GM12878 (cell line): ENCODE results near the gene DPP4. TPM values are rescaled to one million over a fixed set of nuclear protein-coding genes. Genes with fewer than 3 reads are reported as not detected.

Experiments
- ATAC-seq: fragments of 200-7000 bp; cut with Tn5 transposase; 3 replicates; pipeline ENCODE4 v1.9.1; 2020; ENCODE audit warnings: mild to moderate bottlenecking, moderate library complexity
- BruUV-seq: library from RNA; stranded (reverse); fragments of 400-500 nt; replicated peaks from 2 replicates; lab custom pipeline; 2021; lab: Mats Ljungman, UMichigan
- CTCF ChIA-PET: fragments of 300-600 bp; sonication (Branson Sonifier 250); formaldehyde crosslinking; extraction: SDS; loops from one replicate; lab custom pipeline; 2021; ENCODE audit warnings: inconsistent platforms; lab: Yijun Ruan, JAX
- POLR2A ChIA-PET: fragments of 350-600 bp; formaldehyde crosslinking; extraction: SDS; loops from one replicate; lab custom pipeline; 2021; ENCODE audit warnings: inconsistent platforms; lab: Charles Lee
- RAD21 ChIA-PET: fragments of 300-600 bp; sonication (Branson Sonifier 250); formaldehyde crosslinking; loops from one replicate; lab custom pipeline; 2023; ENCODE audit warnings: antibody characterized with exemption; ENCODE audit not compliant: unreplicated experiment; lab: Charles Lee
- SMC1A ChIA-PET: fragments of 300-600 bp; sonication (Branson Sonifier 250); formaldehyde crosslinking; loops from one replicate; lab custom pipeline; 2023; ENCODE audit not compliant: unreplicated experiment, uncharacterized antibody; lab: Charles Lee
- DNase-seq: peaks from one replicate; pipeline ENCODE4 v3.0.0-alpha.2; 2011; ENCODE audit warnings: low read depth, low spot score
- FAIRE-seq: peaks from 3 replicates; lab custom pipeline; 2011; peaks lifted over from hg19 to GRCh38; lab: Jason Lieb, UNC
- H2AFZ ChIP-seq: 2 replicates; pipeline ENCODE4 v1.6.0; 2011; ENCODE audit warnings: low read depth, low read length, control low read depth; ENCODE audit not compliant: control insufficient read depth
- H3K27ac ChIP-seq: 2 replicates; pipeline ENCODE4 v1.5.1; 2011; ENCODE audit warnings: control low read depth; ENCODE audit not compliant: control insufficient read depth, insufficient read depth
- H3K27me3 ChIP-seq, 2 experiments: replicated peaks in 1 of 2; 2 replicates each; pipeline versions ENCODE4 v1.6.0 to v1.6.1; 2011; ENCODE audit warnings: low read length in 1 of 2; ENCODE audit not compliant: control insufficient read depth in 2 of 2, insufficient read depth in 2 of 2
- H3K36me3 ChIP-seq, 2 experiments: 2 replicates each; pipeline ENCODE4 v1.5.1; 2011; ENCODE audit warnings: low read length in 1 of 2; ENCODE audit not compliant: control insufficient read depth in 2 of 2, insufficient read depth in 2 of 2
- H3K4me1 ChIP-seq: 2 replicates; pipeline ENCODE4 v1.6.1; 2011; ENCODE audit warnings: mild to moderate bottlenecking, low read length, moderate library complexity, mixed read lengths; ENCODE audit not compliant: control insufficient read depth, insufficient read depth
- H3K4me2 ChIP-seq: 2 replicates; pipeline ENCODE4 v1.6.0; 2011; ENCODE audit warnings: control low read depth; ENCODE audit not compliant: control insufficient read depth, insufficient read depth
- H3K4me3 ChIP-seq: fragments of 200-600 bp; sonication (generic); 2 replicates; pipeline ENCODE4 v1.5.1; 2016
- H3K79me2 ChIP-seq: 2 replicates; pipeline ENCODE4 v1.6.0; 2011; ENCODE audit warnings: low read length; ENCODE audit not compliant: control insufficient read depth, insufficient read depth
- H3K9ac ChIP-seq: 2 replicates; pipeline ENCODE4 v1.8.0; 2011; ENCODE audit warnings: low read length, control low read depth, mixed read lengths; ENCODE audit not compliant: control insufficient read depth, insufficient read depth
- H3K9me3 ChIP-seq: replicated peaks from 3 replicates; pipeline ENCODE4 v1.5.1; 2011; ENCODE audit warnings: mild to moderate bottlenecking, low read length; ENCODE audit not compliant: control insufficient read depth, insufficient read depth
- H4K20me1 ChIP-seq: 2 replicates; pipeline ENCODE4 v1.6.0; 2011; ENCODE audit not compliant: control insufficient read depth, insufficient read depth
- EZH2 ChIP-seq: IDR thresholded peaks from 2 replicates; pipeline ENCODE4 v1.6.1; 2012; ENCODE audit warnings: low read depth, mild to moderate bottlenecking, control low read depth, inconsistent platforms, low read length, borderline replicate concordance; ENCODE audit not compliant: control insufficient read depth
- KDM1A ChIP-seq: fragments of 200-600 bp; sonication (generic); IDR thresholded peaks from 2 replicates; pipeline ENCODE4 v1.6.1; 2016; ENCODE audit warnings: borderline replicate concordance
- MYB ChIP-seq: fragments of 150-350 bp; IDR thresholded peaks from 2 replicates; pipeline ENCODE4 v1.6.1; 2014; ENCODE audit warnings: mild to moderate bottlenecking, low read depth, low read length, borderline replicate concordance
- NFYA ChIP-seq: IDR thresholded peaks from 2 replicates; pipeline ENCODE4 v1.6.1; 2011; ENCODE audit warnings: low read depth, mild to moderate bottlenecking, low read length, improper control_type of control experiment, borderline replicate concordance
- PAX5 ChIP-seq: IDR thresholded peaks from 2 replicates; pipeline ENCODE4 v1.6.1; 2011; ENCODE audit warnings: low read depth, low read length, borderline replicate concordance
- PAX8 ChIP-seq: fragments of 450-650 bp; IDR thresholded peaks from 2 replicates; pipeline ENCODE4 v1.6.1; 2017; ENCODE audit warnings: mild to moderate bottlenecking, moderate library complexity
- RBBP5 ChIP-seq: fragments of 200-600 bp; sonication (generic); conservative IDR thresholded peaks from 2 replicates; pipeline ENCODE4 v1.6.1; 2016
- RUNX3 ChIP-seq: IDR thresholded peaks from 2 replicates; pipeline ENCODE4 v1.6.1; 2012; ENCODE audit warnings: low read length, inconsistent platforms
- STAT3 ChIP-seq: IDR thresholded peaks from 2 replicates; pipeline ENCODE4 v1.6.1; 2011; ENCODE audit warnings: low read depth, low read length, improper control_type of control experiment
- SUPT20H ChIP-seq: IDR thresholded peaks from 2 replicates; pipeline ENCODE4 v1.6.1; 2011; ENCODE audit warnings: low read depth, mild to moderate bottlenecking, low read length, moderate library complexity, borderline replicate concordance; ENCODE audit not compliant: control insufficient read depth
- WGBS: methylation state at CpG from one replicate; pipeline ENCODE4 v1.1.6; 2016; ENCODE audit warnings: low lambda C conversion rate; ENCODE audit not compliant: insufficient replicate concordance, insufficient coverage; ENCODE audit errors: missing lambda C conversion rate; 5-methylcytosine and 5-hydroxymethylcytosine counted together
- in situ Hi-C: fragments of 300-500 bp; cut with MboI; formaldehyde crosslinking; loops from 9 replicates; pipeline ENCODE4 v1.14.3; 2018; ENCODE audit warnings: mixed read lengths
- intact Hi-C: fragments of 100-400 bp; cut with micrococcal nuclease; formaldehyde crosslinking; loops from one replicate; pipeline ENCODE4 v1.14.2; 2022; ENCODE audit not compliant: unreplicated experiment
- polyA plus RNA-seq, 11 experiments: library from polyadenylated mRNA; depleted of rRNA in 4 of 11; unstranded in 6 of 11; stranded (reverse) in 5 of 11; fragments of >200 nt; fragmentation: Nextera tagmentation in 4 of 11; fragmentation: Illumina TruSeq in 1 of 11; extraction: Ambion mirVana in 4 of 11; extraction: Trizol in 1 of 11; gene quantifications; 1 replicate in 1 of 11; 2 replicates in 10 of 11; pipeline versions ENCODE4 v1.2.1 to v1.2.3, GENCODE V29; 2011 to 2016; ENCODE audit warnings: inconsistent platforms in 2 of 11, missing spikeins in 2 of 11, low read depth in 1 of 11
- total RNA-seq, 4 experiments: library from RNA; depleted of rRNA in 3 of 4; stranded (reverse); fragments of >200 nt in 3 of 4; fragmentation: Illumina TruSeq in 1 of 4; extraction: Trizol in 1 of 4; gene quantifications; 2 replicates each; pipeline versions ENCODE4 v1.2.1 to v1.2.3, GENCODE V29; 2013 to 2021

The DPP4 gene
- total and polyA plus RNA-seq, 10 of the 15 experiments (the other 5 are each of a cell fraction or from before 2014, with no cell fraction given), result 4.1 to 11.4 (median 9.3) TPM

DNA sequence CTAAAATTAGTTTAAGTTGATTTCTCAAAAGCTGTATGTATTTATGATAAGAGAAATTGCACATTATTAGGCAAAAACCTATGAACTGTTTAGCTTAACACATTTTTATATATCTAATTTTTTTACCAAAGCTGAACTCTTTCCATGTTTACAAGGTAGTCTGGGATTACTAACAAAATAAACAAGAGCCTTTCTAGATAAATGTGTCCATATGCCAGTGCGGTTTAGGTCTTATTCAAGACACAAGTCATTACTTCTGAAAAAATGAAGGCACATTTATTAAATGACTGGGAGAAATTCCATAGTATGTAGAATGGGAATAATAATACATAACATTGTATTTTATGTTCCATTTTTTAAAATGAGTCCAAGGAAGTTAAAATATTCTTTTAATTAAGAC, 82.0 kb downstream of the DPP4 start:
- Histone ChIP-seq H3K79me2 (no peaks in the 10 kb centered on the region), H3K36me3 (peaks cover 0 to 1% of the 10 kb centered on the region in 2 experiments; a peak in 2 of 4 replicates), H3K9ac (no peak overlapping the region), H3K4me2 (no peak overlapping the region), H3K27me3 (no peaks in the 10 kb centered on the region), H3K4me1 (peaks cover 7% of the 10 kb centered on the region)
- no peak for ATAC-seq
- ChIA-PET RAD21 (interaction anchor here (2.2 kb wide), 1 partner anchor 133 kb away, joined by 9 read pairs; no protein-coding TSS in a partner anchor), SMC1A (interaction anchor here (0.8 to 1.0 kb wide), 2 partner anchors 131 to 134 kb away, joined by 3 read pairs; no protein-coding TSS in a partner anchor), CTCF (interaction anchor here (0.9 to 2.5 kb wide), 4 partner anchors 16 to 133 kb away, joined by 3 to 9 read pairs (median 3); no protein-coding TSS in a partner anchor)
- 42% methylated on average over 1 of the region's 1 CpG for WGBS
- DNase-seq, result no peak
- intact Hi-C loops, result no loop called here
- BruUV-seq, result no TSS peak
- no peak for FAIRE-seq
- TF ChIP-seq RUNX3, result no peak
- TF ChIP-seq RBBP5, result no peak
- TF ChIP-seq KDM1A, result no peak
- no peak for TF ChIP-seq SUPT20H
- no peak for TF ChIP-seq PAX5
- TF ChIP-seq NFYA, result no peak
- TF ChIP-seq EZH2, result no peak
- no peak for TF ChIP-seq PAX8
- no peak for TF ChIP-seq MYB
- TF ChIP-seq, all 136 proteins: peak for 0
- POLR2A ChIA-PET, result no interaction called here
- Histone ChIP-seq H3K4me3 (no peak overlapping the region), H4K20me1 (no peaks in the 10 kb centered on the region), H3K27ac (no peak overlapping the region), H2AFZ (no peak overlapping the region), H3K9me3 (no peaks in the 10 kb centered on the region)
- in situ Hi-C loops, result no loop called here

DNA sequence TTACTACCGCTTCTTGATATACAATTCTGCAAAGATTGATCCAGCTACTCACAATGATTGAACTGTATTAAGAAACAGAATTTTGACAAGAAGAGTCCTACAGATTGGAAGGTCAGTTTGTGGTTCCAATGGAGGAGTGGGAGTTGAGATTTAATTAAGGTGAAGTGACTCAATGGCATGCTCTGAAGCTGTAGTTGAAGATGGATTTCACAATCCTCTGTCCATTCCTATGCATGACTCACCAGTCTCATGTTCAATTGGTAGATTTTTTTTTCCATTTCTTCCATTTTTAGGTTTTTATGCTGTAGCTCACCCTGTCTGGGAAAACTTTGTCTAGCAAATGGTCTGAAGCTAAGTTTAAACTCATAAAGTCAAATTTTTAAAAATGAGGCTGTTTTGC, 83.3 kb downstream of the DPP4 start:
- H3K79me2 ChIP-seq, result no peaks in the 10 kb centered on the region
- no peak overlapping the region for H3K4me2 ChIP-seq
- no peak for TF ChIP-seq STAT3
- ChIA-PET POLR2A (no interaction called here), RAD21 (no interaction called here), CTCF (no interaction called here), SMC1A (interaction anchor here (1.0 to 1.4 kb wide), 4 partner anchors 14 to 137 kb away, joined by 3 to 5 read pairs (median 4); no protein-coding TSS in a partner anchor)
- intact Hi-C loops, result no loop called here
- H3K27me3 ChIP-seq, result no peaks in the 10 kb centered on the region
- FAIRE-seq (no peak), DNase-seq (no peak), ATAC-seq (no peak)
- no peaks in the 10 kb centered on the region for H4K20me1 ChIP-seq
- no peak overlapping the region for H3K9ac ChIP-seq
- BruUV-seq, result no TSS peak
- no peaks in the 10 kb centered on the region for H3K9me3 ChIP-seq
- H3K36me3 ChIP-seq, result peaks cover 0 to 1% of the 10 kb centered on the region in 2 experiments; a peak in 2 of 4 replicates
- no peak overlapping the region for H3K27ac ChIP-seq
- 78% methylated on average over 1 of the region's 1 CpG for WGBS
- no peak overlapping the region for H3K4me3 ChIP-seq
- peaks cover 7% of the 10 kb centered on the region for H3K4me1 ChIP-seq
- in situ Hi-C loops, result no loop called here
- H2AFZ ChIP-seq, result no peak overlapping the region
